H1 (cell line): ENCODE data around the gene TBCD. TPM values are rescaled to one million over a fixed set of nuclear protein-coding genes. Genes with fewer than 3 reads are reported as not detected.

Source experiments
- CTCF ChIA-PET: fragments of 300-600 bp; sonication (Branson Sonifier 250); formaldehyde crosslinking; loops from one replicate; lab custom pipeline; 2021; ENCODE audit not compliant: partially characterized antibody; lab: Charles Lee
- POLR2A ChIA-PET: fragments of 300-600 bp; sonication (Branson Sonifier 250); formaldehyde crosslinking; loops from one replicate; lab custom pipeline; 2021; ENCODE audit warnings: inconsistent platforms; ENCODE audit not compliant: partially characterized antibody; lab: Charles Lee
- DNase-seq, 2 experiments: peaks; one replicate each; pipeline versions ENCODE4 v3.0.0 to v3.0.0-alpha.2; 2010 to 2022; ENCODE audit warnings: low spot score in 2 of 2, low read depth in 1 of 2, mixed read lengths in 1 of 2
- FAIRE-seq: peaks from 2 replicates; lab custom pipeline; 2011; peaks lifted over from hg19 to GRCh38; lab: Jason Lieb, UNC
- H2AFZ ChIP-seq: 2 replicates; pipeline ENCODE4 v1.8.1; 2012; ENCODE audit warnings: low read length, inconsistent platforms
- H2AK5ac ChIP-seq: 2 replicates; pipeline ENCODE4 v1.6.1; 2013; ENCODE audit warnings: low read depth, low read length
- H2BK120ac ChIP-seq: replicated peaks from 2 replicates; pipeline ENCODE3; 2013; ENCODE audit warnings: low read depth, low read length, inconsistent platforms
- H2BK12ac ChIP-seq: 2 replicates; pipeline ENCODE4 v1.6.1; 2013; ENCODE audit warnings: low read depth, low read length
- H2BK15ac ChIP-seq: 2 replicates; pipeline ENCODE4 v1.6.1; 2013; ENCODE audit warnings: low read length
- H2BK20ac ChIP-seq: 2 replicates; pipeline ENCODE4 v1.6.1; 2013; ENCODE audit warnings: low read length
- H2BK5ac ChIP-seq: 2 replicates; pipeline ENCODE4 v1.6.1; 2013; ENCODE audit warnings: low read depth, low read length
- H3K14ac ChIP-seq: 2 replicates; pipeline ENCODE4 v1.6.1; 2013; ENCODE audit warnings: inconsistent platforms; ENCODE audit not compliant: insufficient read length
- H3K18ac ChIP-seq: 2 replicates; pipeline ENCODE4 v1.6.1; 2013; ENCODE audit warnings: low read length; ENCODE audit errors: extremely low read depth
- H3K23ac ChIP-seq: 2 replicates; pipeline ENCODE4 v1.6.1; 2013; ENCODE audit warnings: inconsistent platforms; ENCODE audit not compliant: insufficient read length
- H3K23me2 ChIP-seq: 2 replicates; pipeline ENCODE4 v1.6.1; 2013; ENCODE audit warnings: low read depth, low read length
- H3K27ac ChIP-seq: 2 replicates; pipeline ENCODE4 v1.6.1; 2011; ENCODE audit warnings: low read depth, low read length, inconsistent platforms
- H3K27me3 ChIP-seq, 4 experiments: replicated peaks in 1 of 4; 1 replicate in 1 of 4; 2 replicates in 3 of 4; pipeline versions ENCODE4 v1.6.1 to v1.8.1; 2011 to 2013; ENCODE audit warnings: low read length in 3 of 4, mild to moderate bottlenecking in 3 of 4, inconsistent platforms in 2 of 4, mixed read lengths in 2 of 4, moderate library complexity in 1 of 4; ENCODE audit not compliant: control insufficient read depth in 3 of 4, insufficient read depth in 3 of 4; ENCODE audit errors: extremely low read depth in 1 of 4
- H3K36me3 ChIP-seq, 4 experiments: 2 replicates each; pipeline versions ENCODE4 v1.6.1 to v1.8.1; 2011 to 2013; ENCODE audit warnings: mild to moderate bottlenecking in 4 of 4, low read length in 3 of 4, moderate library complexity in 2 of 4, control low read depth in 1 of 4, inconsistent platforms in 1 of 4; ENCODE audit not compliant: insufficient read depth in 4 of 4, control insufficient read depth in 2 of 4
- H3K4ac ChIP-seq: replicated peaks from 2 replicates; pipeline ENCODE3; 2013; ENCODE audit warnings: low read length, low read depth, mixed read lengths, inconsistent platforms; ENCODE audit not compliant: insufficient read length
- H3K4me1 ChIP-seq, 4 experiments: replicated peaks in 1 of 4; 1 replicate in 1 of 4; 2 replicates in 3 of 4; pipeline versions ENCODE4 v1.6.1 to v1.8.1; 2011 to 2013; ENCODE audit warnings: low read length in 3 of 4, inconsistent platforms in 2 of 4, mixed read lengths in 1 of 4; ENCODE audit not compliant: insufficient read depth in 4 of 4, control insufficient read depth in 3 of 4
- H3K4me2 ChIP-seq, 2 experiments: 2 replicates each; pipeline versions ENCODE4 v1.6.1 to v1.8.1; 2011 to 2013; ENCODE audit warnings: low read depth in 2 of 2, low read length in 2 of 2, control low read depth in 1 of 2, inconsistent platforms in 1 of 2, mild to moderate bottlenecking in 1 of 2; ENCODE audit not compliant: insufficient read depth in 1 of 2
- H3K4me3 ChIP-seq, 4 experiments: fragments of 200-600, 300-600 bp in 1 of 4; sonication (generic), shearing (Covaris generic), sonication (Bioruptor Twin) in 1 of 4; 2 replicates each; pipeline versions ENCODE4 v1.5.1 to v1.8.1; 2011 to 2016; ENCODE audit warnings: low read length in 4 of 4, low read depth in 3 of 4, control low read depth in 2 of 4, inconsistent platforms in 2 of 4, mild to moderate bottlenecking in 2 of 4, mixed read lengths in 1 of 4, moderate library complexity in 1 of 4; ENCODE audit not compliant: insufficient read depth in 2 of 4; ENCODE audit errors: extremely low read depth in 1 of 4
- H3K56ac ChIP-seq: replicated peaks from 2 replicates; pipeline ENCODE3; 2013; ENCODE audit warnings: low read depth, mild to moderate bottlenecking, mixed read lengths, low read length, inconsistent platforms; ENCODE audit not compliant: insufficient read length
- H3K79me1 ChIP-seq: 2 replicates; pipeline ENCODE4 v1.6.1; 2013; ENCODE audit warnings: low read depth, low read length, control low read depth
- H3K79me2 ChIP-seq, 2 experiments: 2 replicates each; pipeline versions ENCODE4 v1.6.1 to v1.8.1; 2012 to 2013; ENCODE audit warnings: low read length in 2 of 2, mild to moderate bottlenecking in 2 of 2, inconsistent platforms in 1 of 2; ENCODE audit not compliant: insufficient read depth in 2 of 2, control insufficient read depth in 1 of 2
- H3K9ac ChIP-seq, 4 experiments: replicated peaks in 1 of 4; 1 replicate in 1 of 4; 2 replicates in 3 of 4; pipeline versions ENCODE4 v1.6.1 to v1.8.1; 2011 to 2013; ENCODE audit warnings: low read depth in 3 of 4, low read length in 3 of 4, control low read depth in 2 of 4, mild to moderate bottlenecking in 2 of 4, moderate library complexity in 2 of 4, inconsistent platforms in 1 of 4; ENCODE audit errors: extremely low read depth in 1 of 4
- H3K9me3 ChIP-seq, 2 experiments: 2 replicates each; pipeline versions ENCODE4 v1.6.1 to v1.8.1; 2012 to 2013; ENCODE audit warnings: mild to moderate bottlenecking in 2 of 2, moderate library complexity in 2 of 2, control low read depth in 1 of 2, inconsistent platforms in 1 of 2, low read depth in 1 of 2, low read length in 1 of 2, mixed read lengths in 1 of 2; ENCODE audit not compliant: insufficient read depth in 2 of 2
- H4K20me1 ChIP-seq, 2 experiments: replicated peaks in 1 of 2; 2 replicates each; pipeline versions ENCODE3 to v1.8.1; 2011 to 2013; ENCODE audit warnings: inconsistent platforms in 2 of 2, low read length in 2 of 2, mild to moderate bottlenecking in 1 of 2; ENCODE audit not compliant: insufficient read depth in 2 of 2, control insufficient read depth in 1 of 2
- H4K5ac ChIP-seq: 2 replicates; pipeline ENCODE4 v1.6.1; 2013; ENCODE audit warnings: low read length, low read depth, mixed read lengths, inconsistent platforms; ENCODE audit not compliant: insufficient read length
- H4K8ac ChIP-seq: 2 replicates; pipeline ENCODE4 v1.8.0; 2013; ENCODE audit warnings: mild to moderate bottlenecking, moderate library complexity, low read length, inconsistent platforms; ENCODE audit not compliant: insufficient read depth; ENCODE audit errors: extremely low read depth
- H4K91ac ChIP-seq: replicated peaks from 2 replicates; pipeline ENCODE3; 2013; ENCODE audit warnings: low read length, mixed read lengths, inconsistent platforms; ENCODE audit not compliant: insufficient read length
- BCL11A ChIP-seq, 2 experiments: IDR thresholded peaks; one replicate each; pipeline ENCODE4 v1.6.1; 2011; ENCODE audit warnings: low read depth in 2 of 2, low read length in 2 of 2, mild to moderate bottlenecking in 2 of 2
- CTCF ChIP-seq, 3 experiments: IDR thresholded peaks; 1 replicate in 2 of 3; 2 replicates in 1 of 3; pipeline versions ENCODE4 v1.5.1 to v1.6.1; 2011; ENCODE audit warnings: low read length in 3 of 3, mild to moderate bottlenecking in 3 of 3, inconsistent platforms in 2 of 3, low read depth in 1 of 3, moderate library complexity in 1 of 3; ENCODE audit not compliant: insufficient read depth in 1 of 3; ENCODE audit errors: control extremely low read depth in 1 of 3
- FOSL1 ChIP-seq: IDR thresholded peaks from 2 replicates; pipeline ENCODE4 v1.6.1; 2011; ENCODE audit warnings: mild to moderate bottlenecking, low read depth, low read length, moderate library complexity; ENCODE audit not compliant: insufficient read depth
- KDM5A ChIP-seq: fragments of 200-600 bp; IDR thresholded peaks from 2 replicates; pipeline ENCODE4 v1.7.1; 2012; ENCODE audit warnings: mild to moderate bottlenecking, low read length, inconsistent platforms, mixed read lengths
- NANOG ChIP-seq: IDR thresholded peaks from 2 replicates; pipeline ENCODE4 v1.6.1; 2011; ENCODE audit warnings: low read length, low read depth, mild to moderate bottlenecking, inconsistent platforms; ENCODE audit not compliant: insufficient read depth, poor library complexity, severe bottlenecking
- POLR2A ChIP-seq, 2 experiments: IDR thresholded peaks; 1 replicate in 1 of 2; 2 replicates in 1 of 2; pipeline ENCODE4 v1.6.1; 2011; ENCODE audit warnings: low read depth in 2 of 2, low read length in 2 of 2, mild to moderate bottlenecking in 2 of 2; ENCODE audit errors: control extremely low read depth in 1 of 2
- SIN3A ChIP-seq, 2 experiments: IDR thresholded peaks in 1 of 2; conservative IDR thresholded peaks in 1 of 2; 2 replicates each; pipeline ENCODE4 v1.6.1; 2011 to 2012; ENCODE audit warnings: low read length in 2 of 2, improper control_type of control experiment in 1 of 2, low read depth in 1 of 2, mild to moderate bottlenecking in 1 of 2
- TBP ChIP-seq: IDR thresholded peaks from 2 replicates; pipeline ENCODE4 v1.6.1; 2011; ENCODE audit warnings: low read depth, low read length, improper control_type of control experiment
- TEAD4 ChIP-seq: IDR thresholded peaks from 2 replicates; pipeline ENCODE4 v1.6.1; 2012; ENCODE audit warnings: low read depth, low read length, inconsistent platforms, mixed read lengths
- WGBS, 2 experiments: shearing (Covaris generic) in 1 of 2; methylation state at CpG; one replicate each; pipeline versions ENCODE4 v1.1.6 to v1.1.7; 2013 to 2015; ENCODE audit warnings: low lambda C conversion rate in 2 of 2, mixed read lengths in 2 of 2, inconsistent platforms in 1 of 2, low coverage in 1 of 2, missing lambda C conversion rate in 1 of 2; ENCODE audit not compliant: insufficient replicate concordance in 2 of 2, insufficient coverage in 1 of 2, insufficient read length in 1 of 2; ENCODE audit errors: extremely low coverage in 1 of 2, missing lambda C conversion rate in 1 of 2; 5-methylcytosine and 5-hydroxymethylcytosine counted together
- polyA plus RNA-seq, 7 experiments: library from polyadenylated mRNA; depleted of rRNA in 3 of 7; stranded (reverse) in 5 of 7; unstranded in 2 of 7; fragments of >200 nt in 5 of 7; fragments of 200-250 nt in 2 of 7; gene quantifications; 1 replicate in 5 of 7; 2 replicates in 1 of 7; 4 replicates in 1 of 7; pipeline versions ENCODE4 v1.2.1 to v1.2.3, GENCODE V29; 2011 to 2013; ENCODE audit warnings: missing spikeins in 2 of 7, mixed read lengths in 2 of 7
- total RNA-seq: library from RNA; stranded (reverse); fragmentation: NEBNext Ultra II Directional; extraction: Animal tissue kit (Norgen Biotek cat#: 25700); gene quantifications from 2 replicates; pipeline ENCODE4 v1.2.1, GENCODE V29; 2021
- TF ChIP-seq, protein P1 (sequence below): IDR thresholded peaks from 2 replicates; pipeline ENCODE4 v1.6.1; 2012; ENCODE audit warnings: inconsistent platforms

The TBCD gene
- total and polyA plus RNA-seq, 2 of the 8 experiments (the other 6 are each of a cell fraction or from before 2014, with no cell fraction given): 118 to 162 TPM

- Histone ChIP-seq H3K4me1 (no peaks in the 10 kb centered on the region), H4K91ac (no peak overlapping the region), H2BK120ac (no peak overlapping the region), H2AK5ac (no peak overlapping the region), H3K14ac (no peak overlapping the region), H4K5ac (no peak overlapping the region), H2BK15ac (no peak overlapping the region), H3K79me1 (peaks cover 5% of the 10 kb centered on the region; the same call in 1 of the 2 replicates), H2BK12ac (no peak overlapping the region), H3K36me3 (peaks cover 0 to 11% (median 3%) of the 10 kb centered on the region in 4 experiments; a peak in 6 of 8 replicates), H2BK20ac (no peak overlapping the region), H3K56ac (no peak overlapping the region), H2AFZ (no peak overlapping the region), H3K23ac (no peak overlapping the region), H2BK5ac (no peak overlapping the region), H3K4me2 (no peak overlapping the region), H3K9ac (no peak overlapping the region), H3K18ac (no peak overlapping the region), H3K23me2 (no peaks in the 10 kb centered on the region), H4K20me1 (peaks cover 0 to 7% of the 10 kb centered on the region in 2 experiments), H3K27ac (no peak overlapping the region), H3K27me3 (no peaks in the 10 kb centered on the region), H3K4ac (no peak overlapping the region), H3K9me3 (no peaks in the 10 kb centered on the region; a peak in 1 of 4 replicates), H4K8ac (no peak overlapping the region), H3K4me3 (no peak overlapping the region), H3K79me2 (no peaks in the 10 kb centered on the region)
- FAIRE-seq (no peak), DNase-seq (no peak)
- ChIA-PET CTCF (interaction anchor here (0.7 to 1.9 kb wide), 13 partner anchors 11 to 289 kb away, joined by 3 to 7 read pairs (median 3); no protein-coding TSS in a partner anchor), POLR2A (no interaction called here)
- WGBS, 2 experiments: 92% methylated on average over 20 of the region's 20 CpGs; no CpG with 5 or more reads in 1 of the 2 experiments
- TF ChIP-seq KDM5A: no peak
- TF ChIP-seq BCL11A (IDR thresholded peaks at IDR 0.05; ENCODE audit: low read depth in 2 of 2, low read length in 2 of 2): no peak
- no peak for TF ChIP-seq TBP
- TF ChIP-seq NANOG: no peak
- no peak for TF ChIP-seq SIN3A (conservative IDR thresholded peaks at IDR 0.05 in 1 of 2, IDR thresholded peaks at IDR 0.05 in 1 of 2; ENCODE audit: low read depth in 1 of 2, low read length in 2 of 2)
- no peak for TF ChIP-seq TEAD4
- TF ChIP-seq FOSL1: no peak
- no peak for TF ChIP-seq POLR2A (IDR thresholded peaks at IDR 0.05; ENCODE audit: control extremely low read depth in 1 of 2, low read depth in 2 of 2, low read length in 2 of 2)
- TF ChIP-seq, protein P1, sequence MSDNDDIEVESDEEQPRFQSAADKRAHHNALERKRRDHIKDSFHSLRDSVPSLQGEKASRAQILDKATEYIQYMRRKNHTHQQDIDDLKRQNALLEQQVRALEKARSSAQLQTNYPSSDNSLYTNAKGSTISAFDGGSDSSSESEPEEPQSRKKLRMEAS: no peak
- TF ChIP-seq CTCF (IDR thresholded peaks at IDR 0.05; ENCODE audit: control extremely low read depth in 1 of 3, insufficient read depth in 1 of 3, low read depth in 1 of 3, low read length in 3 of 3): no peak
Measured at GRCh38 chr17:82912484-82913089, 160.7 kb downstream of the TBCD start.
